ENCODE results near the gene SAMD14.

SAMD14 gene

GRCh38 chr17:50060951-50061712 lies 68.8 kb downstream of the SAMD14 start:
- peak; percentile 61 for DNase-seq
- peak overlapping the region; percentile 25 for H3K9ac ChIP-seq (ENCODE audit: low read length)
- peaks cover 74% of the 10 kb centered on the region for H3K4me1 ChIP-seq (ENCODE audit: control insufficient read depth, insufficient read depth, low read depth, low read length)
- H2AFZ ChIP-seq (ENCODE audit: low read depth, low read length) = no peak overlapping the region
- H3K18ac ChIP-seq (ENCODE audit: low read depth in 1 of 2, low read length in 2 of 2) = peak overlapping the region; percentile 85 to 95
- peak overlapping the region; percentile 89 for H4K91ac ChIP-seq (ENCODE audit: low read length)
- H2AK5ac ChIP-seq (ENCODE audit: low read length, severe bottlenecking) = peak overlapping the region; percentile 95
- peak overlapping the region; percentile 19 to 96 for H3K4ac ChIP-seq (ENCODE audit: low read depth in 1 of 2, low read length in 2 of 2)
- peaks cover 0 to 42% of the 10 kb centered on the region in 2 experiments for H3K36me3 ChIP-seq (ENCODE audit: control insufficient read depth in 1 of 2, insufficient read depth in 2 of 2, low read depth in 1 of 2, low read length in 2 of 2)
- H3K79me1 ChIP-seq (replicated peaks; ENCODE audit: low read length, poor library complexity, severe bottlenecking) = no peaks in the 10 kb centered on the region
- H3K14ac ChIP-seq (ENCODE audit: low read length in 2 of 2) = peak overlapping the region in 1 of 2 experiments; percentile 81
- peak overlapping the region; percentile 86 for H2BK120ac ChIP-seq (ENCODE audit: low read depth, low read length)
- H2BK12ac ChIP-seq (ENCODE audit: low read length in 2 of 2) = peak overlapping the region; percentile 89 to 100
- no peaks in the 10 kb centered on the region for H3K9me3 ChIP-seq (ENCODE audit: control insufficient read depth, low read length)
- 84% methylated on average over 7 of the region's 9 CpGs for WGBS
- H4K8ac ChIP-seq (ENCODE audit: low read length) = peak overlapping the region; percentile 66
- peak overlapping the region in 1 of 2 experiments; percentile 87 for H3K23ac ChIP-seq (ENCODE audit: low read length in 2 of 2)
- peak overlapping the region; percentile 90 for H3K27ac ChIP-seq (ENCODE audit: low read length, poor library complexity, severe bottlenecking)
- peak overlapping the region in 1 of 2 experiments; percentile 23 for H3K4me3 ChIP-seq (ENCODE audit: insufficient read depth in 1 of 2, low read depth in 1 of 2, low read length in 2 of 2)
- peak overlapping the region; percentile 20 for H2BK5ac ChIP-seq (ENCODE audit: low read depth, low read length, poor library complexity, severe bottlenecking)
- H3K27me3 ChIP-seq (ENCODE audit: control insufficient read depth in 1 of 2, insufficient read depth in 1 of 2, low read length in 2 of 2) = no peaks in the 10 kb centered on the region
- peak overlapping the region; percentile 96 for H2BK15ac ChIP-seq (ENCODE audit: low read depth, poor library complexity, severe bottlenecking)
- H3K4me2 ChIP-seq (ENCODE audit: low read length, poor library complexity, severe bottlenecking) = no peak overlapping the region

All from mesenchymal stem cell (in vitro differentiated cells and primary cell).